ENCODE data around the gene NRP1.

NRP1 gene

DNA sequence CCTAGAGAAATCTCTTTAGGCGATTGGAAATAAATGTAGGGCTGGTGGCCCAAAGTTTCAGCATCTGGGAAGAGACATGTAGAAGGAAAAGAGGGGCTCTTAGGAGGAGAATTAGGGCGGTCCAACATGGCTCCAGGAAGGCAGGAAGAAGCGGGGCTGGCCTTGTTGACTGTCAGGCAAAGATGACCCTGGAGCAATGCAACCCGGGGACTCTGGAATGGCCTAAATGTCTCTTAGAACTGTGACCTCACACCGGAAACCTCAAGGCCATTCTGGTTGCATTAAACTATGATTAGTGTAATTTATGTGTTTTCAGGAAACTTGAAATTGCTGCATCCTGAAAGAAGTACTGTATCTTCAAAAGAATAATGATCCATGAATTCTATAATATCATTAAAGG lies 66.8 kb downstream of the NRP1 start:
- DNase-seq (ENCODE audit: insufficient read length, low spot score): no peak
- no peak for FAIRE-seq

- no peak for FAIRE-seq
- no peak for DNase-seq (ENCODE audit: insufficient read length, low spot score)
These were observed 68.8 kb downstream of the NRP1 start for GRCh38 chr10:33265621-33266020.

DNA sequence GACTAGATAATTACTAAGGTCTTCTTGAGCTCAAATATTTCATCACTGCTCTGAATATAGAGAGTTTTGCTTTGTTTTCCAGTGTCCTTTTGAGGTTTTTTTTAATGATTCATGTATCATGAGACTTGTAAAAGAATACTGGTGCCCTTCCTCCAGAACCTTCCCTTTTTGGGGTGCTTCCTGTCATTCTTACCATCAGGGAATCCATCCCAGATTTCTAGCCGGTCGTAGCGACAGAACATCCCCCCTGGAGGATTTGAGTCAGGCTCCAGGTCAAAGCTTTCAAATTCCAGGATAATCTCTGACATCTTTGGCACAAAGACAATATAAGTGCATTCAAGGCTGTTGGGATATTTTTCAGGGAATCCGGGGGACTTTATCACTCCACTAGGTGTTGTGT lies 71.0 kb downstream of the NRP1 start:
- no peak for DNase-seq (ENCODE audit: insufficient read length, low spot score)
- FAIRE-seq: no peak

DNA sequence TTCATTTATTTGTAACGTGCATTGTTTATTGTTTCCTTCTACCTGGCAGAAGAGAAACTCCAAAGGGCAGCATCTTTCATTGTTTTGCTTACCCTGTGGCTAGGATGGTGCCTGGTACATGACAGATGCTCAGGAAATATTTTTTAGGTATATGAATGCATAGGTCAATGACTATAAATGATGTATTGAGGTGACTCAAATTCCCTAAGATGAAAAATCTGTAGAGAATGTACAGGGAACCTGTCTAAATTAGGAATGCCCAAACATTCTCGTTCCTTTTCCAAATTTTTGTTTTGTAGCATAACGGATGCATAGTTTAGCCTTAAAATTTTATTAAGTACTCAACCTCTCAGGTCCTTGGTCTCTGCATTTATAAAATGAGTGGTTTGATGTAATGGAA lies 71.6 kb downstream of the NRP1 start:
- DNase-seq (ENCODE audit: insufficient read length, low spot score) (no peak), FAIRE-seq (no peak)

DNA sequence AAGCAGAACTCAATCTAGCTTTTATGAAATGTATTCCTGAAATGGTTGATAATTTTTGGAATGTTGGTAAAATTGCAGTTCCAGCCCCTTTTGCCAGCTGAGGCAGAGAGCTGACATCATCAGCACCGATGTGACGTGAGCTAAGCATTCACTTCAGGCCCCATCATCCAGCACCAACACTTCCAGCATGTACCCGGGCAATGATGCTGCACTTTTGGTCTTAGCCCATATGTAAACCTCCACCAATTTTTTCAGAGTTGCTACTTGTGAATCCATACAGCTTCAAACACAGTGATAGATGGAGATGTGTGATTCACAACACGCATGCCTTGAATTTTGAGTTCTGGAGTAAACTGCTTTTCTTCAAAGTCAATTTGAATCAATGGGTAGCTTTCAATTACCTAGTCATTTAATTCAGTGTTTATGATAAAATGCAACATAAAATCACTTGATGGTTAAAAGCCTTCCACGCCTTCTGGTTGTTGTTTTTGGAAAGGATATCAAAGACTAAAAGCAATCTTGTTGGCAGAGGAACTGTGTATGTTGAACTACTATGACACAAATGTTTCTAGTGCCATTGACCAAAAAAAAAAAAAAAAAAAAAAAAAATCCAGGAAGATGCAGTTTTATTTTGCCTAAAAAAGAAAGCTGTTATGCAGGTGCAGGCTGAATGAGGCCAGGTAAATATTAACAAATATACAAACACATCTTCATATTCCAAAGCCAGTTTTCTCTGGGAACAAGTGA lies 73.9 kb downstream of the NRP1 start:
- no peak for DNase-seq (ENCODE audit: insufficient read length, low spot score)
- no peak for FAIRE-seq

DNA sequence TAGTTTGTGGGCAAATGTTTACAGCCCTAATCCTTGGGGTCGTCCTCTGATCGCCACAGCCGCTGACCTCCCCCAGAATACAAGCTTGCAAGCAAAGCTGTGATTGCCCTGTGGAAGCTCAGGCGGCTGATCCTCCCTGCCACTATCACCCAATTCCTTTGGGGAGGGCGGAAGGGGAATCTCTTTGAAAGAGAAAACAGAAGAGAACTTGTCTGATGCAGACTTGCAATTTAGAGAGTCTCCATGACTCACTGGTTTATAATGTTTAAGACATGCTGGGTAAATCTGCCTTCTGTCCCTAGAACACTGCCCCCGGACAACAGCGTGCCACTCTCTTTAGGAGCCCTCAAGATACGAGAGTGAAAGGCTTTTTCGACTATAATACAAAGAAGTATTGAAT lies 75.5 kb downstream of the NRP1 start:
- no peak for FAIRE-seq
- DNase-seq (ENCODE audit: insufficient read length, low spot score): no peak

DNA sequence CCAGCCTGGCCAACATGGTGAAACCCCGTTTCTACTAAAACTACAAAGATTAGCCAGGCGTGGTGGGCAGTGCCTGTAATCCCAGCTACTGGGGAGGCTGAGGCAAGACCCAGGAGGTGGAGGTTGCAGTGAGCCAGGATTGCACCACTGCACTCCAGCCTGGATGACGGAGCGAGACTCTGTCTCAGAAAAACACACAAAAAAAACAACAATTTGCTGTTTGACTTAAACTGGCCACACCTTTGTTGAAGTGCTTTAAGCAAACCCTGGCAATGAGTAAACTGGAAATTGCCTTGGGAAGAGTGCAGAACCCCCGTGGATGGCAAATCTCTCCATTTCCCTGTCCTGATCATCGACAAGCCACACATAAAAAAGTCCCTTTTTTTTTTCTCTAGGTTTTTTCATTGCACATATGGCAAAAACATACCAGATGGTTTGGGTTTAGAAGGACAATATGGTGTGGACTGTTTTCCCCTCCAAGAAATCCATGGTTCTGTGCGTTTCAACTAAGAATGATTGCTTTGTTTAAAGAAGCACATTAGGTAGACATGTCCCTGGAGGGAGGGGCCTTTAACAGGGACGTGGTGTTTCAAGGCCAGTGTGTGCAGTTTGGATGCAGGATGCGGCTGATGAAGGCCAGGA lies 76.9 kb downstream of the NRP1 start:
- FAIRE-seq (no peak), DNase-seq (ENCODE audit: insufficient read length, low spot score) (no peak)

DNA sequence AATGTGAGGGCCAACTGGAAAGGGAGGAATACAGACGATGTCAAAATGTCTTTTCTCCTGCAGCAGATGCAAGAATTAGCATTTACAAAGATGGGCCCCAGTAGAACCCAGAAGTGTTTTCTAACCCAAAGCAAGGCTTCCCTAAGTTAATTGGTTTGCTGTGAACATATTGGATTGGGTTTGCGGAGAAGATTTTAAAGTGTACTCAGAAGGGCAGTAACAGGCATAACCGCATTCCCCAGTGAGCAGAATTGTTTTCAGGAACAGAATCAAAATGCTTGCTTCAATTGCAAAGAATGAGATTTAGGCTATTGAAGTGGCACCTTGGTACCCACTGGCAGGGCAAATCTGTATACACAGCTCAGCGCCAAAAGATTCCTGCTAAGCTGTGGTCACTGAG lies 78.0 kb downstream of the NRP1 start:
- no peak for DNase-seq (ENCODE audit: insufficient read length, low spot score)
- no peak for FAIRE-seq

DNA sequence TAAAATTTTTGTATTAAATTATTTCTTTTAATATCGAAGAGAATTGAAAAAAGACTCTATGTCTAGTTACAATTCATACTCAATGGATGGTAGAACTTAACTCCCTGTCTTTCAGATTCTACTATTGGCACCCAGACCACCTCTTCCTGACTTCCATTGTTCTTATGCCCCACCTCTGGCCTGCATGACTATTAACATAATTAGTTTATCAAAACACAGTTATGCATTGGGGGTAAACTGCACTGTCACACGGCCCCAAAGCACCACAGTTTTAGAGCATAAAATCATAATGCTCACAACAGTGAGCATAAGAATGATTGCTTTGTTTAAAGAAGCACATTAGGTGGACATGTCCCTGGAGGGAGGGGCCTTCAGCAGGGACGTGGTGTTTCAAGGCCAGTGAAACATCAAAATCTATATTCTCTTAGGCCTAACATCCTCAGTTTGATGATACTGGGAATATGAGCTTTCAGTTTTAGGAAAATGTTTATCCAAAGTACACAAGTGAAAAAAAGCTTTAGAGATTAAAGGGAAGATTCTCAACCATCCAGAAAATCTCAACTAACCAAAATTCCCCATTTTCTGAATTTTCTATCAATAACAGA lies 79.8 kb downstream of the NRP1 start:
- FAIRE-seq (no peak), DNase-seq (ENCODE audit: insufficient read length, low spot score) (no peak)

- no peak for DNase-seq (ENCODE audit: insufficient read length, low spot score)
- FAIRE-seq: no peak
These were observed 81.1 kb downstream of the NRP1 start for GRCh38 chr10:33253411-33253810.

DNA sequence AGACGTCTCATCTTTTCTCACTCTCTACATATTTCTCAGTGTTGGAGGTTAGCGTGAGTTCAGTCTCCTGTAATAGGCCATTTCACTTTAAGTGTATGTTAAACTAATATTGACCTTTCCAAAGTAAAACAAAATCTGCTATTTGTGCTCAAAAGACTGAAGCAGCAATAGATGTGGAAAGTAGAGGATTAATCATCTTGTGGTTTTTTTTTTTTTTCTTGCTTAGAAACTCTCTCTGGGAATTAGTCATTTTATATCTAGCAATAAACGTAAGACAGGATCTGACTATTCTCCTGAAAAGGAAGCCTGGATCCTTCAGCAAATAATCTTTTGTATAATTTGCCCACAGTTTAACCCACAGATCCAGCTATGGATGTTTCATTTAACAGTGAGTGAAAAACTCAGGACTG lies 81.7 kb downstream of the NRP1 start:
- DNase-seq (ENCODE audit: insufficient read length, low spot score): no peak
- FAIRE-seq: no peak

GRCh38 chr10:33252324-33252723 lies 82.1 kb downstream of the NRP1 start:
- DNase-seq (ENCODE audit: insufficient read length, low spot score) (no peak), FAIRE-seq (no peak)

- FAIRE-seq (no peak), DNase-seq (ENCODE audit: insufficient read length, low spot score) (no peak)
These were observed 84.7 kb downstream of the NRP1 start for GRCh38 chr10:33249659-33250345.

DNA sequence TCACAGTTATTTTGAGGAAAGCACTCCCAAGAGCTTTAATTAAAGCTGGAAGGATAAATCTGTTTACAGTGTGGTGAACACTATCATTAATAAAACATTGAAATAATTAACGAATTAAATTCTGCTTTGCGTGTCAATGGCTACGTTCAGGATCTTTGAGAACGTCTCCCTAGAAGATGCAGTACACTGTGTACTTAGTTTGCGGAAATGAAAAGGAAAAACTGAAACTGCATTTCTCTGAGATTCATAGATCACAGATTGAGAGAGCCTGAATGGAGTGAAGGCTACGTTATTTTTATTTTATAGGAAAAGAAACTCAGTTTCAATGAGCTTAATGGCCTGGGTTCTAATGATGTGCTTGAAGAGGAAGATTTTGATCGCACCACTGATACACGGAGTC lies 85.3 kb downstream of the NRP1 start:
- FAIRE-seq (no peak), DNase-seq (ENCODE audit: insufficient read length, low spot score) (no peak)

- FAIRE-seq (peak; percentile 47), DNase-seq (ENCODE audit: insufficient read length, low spot score) (no peak)
These were observed 85.8 kb downstream of the NRP1 start for GRCh38 chr10:33248638-33249037.

GRCh38 chr10:33247221-33247922 lies 87.1 kb downstream of the NRP1 start:
- FAIRE-seq (no peak), DNase-seq (ENCODE audit: insufficient read length, low spot score) (no peak)

DNA sequence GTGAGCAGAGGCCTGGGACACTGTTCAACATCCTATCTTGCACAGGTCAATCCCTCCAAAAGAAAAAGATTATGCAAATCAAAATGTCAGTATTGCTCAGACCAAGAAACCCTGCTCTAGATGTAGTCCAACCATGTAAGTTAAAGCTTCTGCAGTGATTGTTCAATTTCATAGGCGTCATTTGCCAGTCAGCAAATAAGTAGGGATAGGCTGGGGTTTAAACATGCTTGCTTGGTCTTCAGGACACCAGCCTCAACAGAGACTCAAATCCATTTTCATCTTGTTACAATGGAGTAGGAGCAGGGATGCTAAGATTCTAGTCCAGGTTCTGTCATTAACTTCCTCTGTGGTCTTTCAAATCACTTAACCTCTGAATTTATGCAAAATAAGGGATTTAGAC lies 89.1 kb downstream of the NRP1 start:
- no peak for FAIRE-seq
- no peak for DNase-seq (ENCODE audit: insufficient read length, low spot score)

DNA sequence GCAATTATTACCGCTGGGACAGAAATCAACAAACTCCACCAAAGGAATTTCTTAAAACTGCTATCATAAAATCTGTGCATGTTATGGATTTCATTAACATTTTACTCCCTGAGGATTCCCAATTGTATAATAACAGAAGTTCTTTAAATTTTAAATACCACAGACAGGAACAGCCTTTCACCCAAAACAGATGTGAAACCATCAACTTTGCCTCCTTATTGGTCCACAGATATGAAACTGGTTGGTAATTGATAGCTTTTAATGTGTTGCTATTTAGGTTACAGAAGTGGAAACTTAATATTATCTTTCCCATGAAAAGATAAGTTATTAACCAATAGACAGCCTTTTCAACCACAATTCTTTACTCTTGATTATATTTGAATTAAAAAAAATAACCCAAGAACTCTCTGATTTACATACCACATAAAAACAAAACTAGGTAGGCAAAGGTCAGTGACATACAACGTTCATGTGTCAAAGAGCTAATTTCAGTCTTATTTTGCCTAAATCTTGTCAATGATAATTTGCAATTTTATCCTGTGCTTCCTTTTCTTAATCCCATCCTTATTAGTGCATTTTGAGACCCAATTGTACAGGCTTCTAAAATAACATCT lies 90.0 kb downstream of the NRP1 start:
- FAIRE-seq: peak; percentile 78
- DNase-seq (ENCODE audit: insufficient read length, low spot score): no peak

DNA sequence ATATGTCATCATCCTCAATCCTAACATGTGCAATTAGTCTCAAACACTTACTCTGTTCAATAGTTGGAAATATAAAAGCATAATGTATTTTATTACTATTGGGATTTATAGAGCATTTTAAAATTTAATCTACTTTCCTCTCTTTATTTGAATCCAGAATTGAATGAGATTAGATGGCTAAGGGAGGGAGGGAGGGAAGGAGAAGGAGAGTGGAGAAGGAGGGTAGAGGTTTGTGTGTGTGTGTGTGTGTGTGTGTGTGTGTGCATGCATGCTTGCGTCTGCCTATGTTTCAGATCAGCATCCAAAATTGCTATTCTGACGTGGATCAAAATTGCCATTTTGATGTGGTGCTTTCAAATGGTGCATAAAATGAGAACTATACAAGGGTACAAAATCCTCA lies 90.8 kb downstream of the NRP1 start:
- no peak for DNase-seq (ENCODE audit: insufficient read length, low spot score)
- no peak for FAIRE-seq

- FAIRE-seq (no peak), DNase-seq (ENCODE audit: insufficient read length, low spot score) (no peak)
These were observed 91.5 kb downstream of the NRP1 start for GRCh38 chr10:33242931-33243330.

- FAIRE-seq: no peak
- DNase-seq (ENCODE audit: insufficient read length, low spot score): no peak
These were observed 93.1 kb downstream of the NRP1 start for GRCh38 chr10:33241351-33241750.
